ENCODE measurements around the gene SLC25A4.
A peak's percentile ranks its signal among the peaks of the same experiment; 100 is the strongest.

SLC25A4 gene

GRCh38 chr4:185137233-185137925 lies 5.7 kb upstream of the SLC25A4 start:
- H3K27ac ChIP-seq: peak overlapping the region; percentile 59

GRCh38 chr4:185138161-185138560 lies 4.9 kb upstream of the SLC25A4 start:
- Histone ChIP-seq H3K9me3 (ENCODE audit: control insufficient read depth, low read length) (no peaks in the 10 kb centered on the region), H3K27me3 (ENCODE audit: control insufficient read depth, insufficient read depth, low read length) (no peaks in the 10 kb centered on the region), H3K9ac (no peak overlapping the region), H3K79me2 (no peaks in the 10 kb centered on the region), H3K36me3 (ENCODE audit: control insufficient read depth, insufficient read depth, low read length) (no peaks in the 10 kb centered on the region), H3K4me3 (ENCODE audit: low read depth, low read length) (no peak overlapping the region), H3K27ac (no peak overlapping the region), H3K4me2 (ENCODE audit: low read length) (no peak overlapping the region), H3K4me1 (no peaks in the 10 kb centered on the region), H2AFZ (no peak overlapping the region)
- TF ChIP-seq, protein P1, sequence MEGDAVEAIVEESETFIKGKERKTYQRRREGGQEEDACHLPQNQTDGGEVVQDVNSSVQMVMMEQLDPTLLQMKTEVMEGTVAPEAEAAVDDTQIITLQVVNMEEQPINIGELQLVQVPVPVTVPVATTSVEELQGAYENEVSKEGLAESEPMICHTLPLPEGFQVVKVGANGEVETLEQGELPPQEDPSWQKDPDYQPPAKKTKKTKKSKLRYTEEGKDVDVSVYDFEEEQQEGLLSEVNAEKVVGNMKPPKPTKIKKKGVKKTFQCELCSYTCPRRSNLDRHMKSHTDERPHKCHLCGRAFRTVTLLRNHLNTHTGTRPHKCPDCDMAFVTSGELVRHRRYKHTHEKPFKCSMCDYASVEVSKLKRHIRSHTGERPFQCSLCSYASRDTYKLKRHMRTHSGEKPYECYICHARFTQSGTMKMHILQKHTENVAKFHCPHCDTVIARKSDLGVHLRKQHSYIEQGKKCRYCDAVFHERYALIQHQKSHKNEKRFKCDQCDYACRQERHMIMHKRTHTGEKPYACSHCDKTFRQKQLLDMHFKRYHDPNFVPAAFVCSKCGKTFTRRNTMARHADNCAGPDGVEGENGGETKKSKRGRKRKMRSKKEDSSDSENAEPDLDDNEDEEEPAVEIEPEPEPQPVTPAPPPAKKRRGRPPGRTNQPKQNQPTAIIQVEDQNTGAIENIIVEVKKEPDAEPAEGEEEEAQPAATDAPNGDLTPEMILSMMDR (IDR thresholded peaks at IDR 0.05): no peak

More at GRCh38 chr4:185137233-185137925, 5.7 kb upstream of the SLC25A4 start:
- no peaks in the 10 kb centered on the region for H3K36me3 ChIP-seq (ENCODE audit: control insufficient read depth, insufficient read depth, low read length)
- H2AFZ ChIP-seq: peak overlapping the region; percentile 76
- no peak overlapping the region for H3K9ac ChIP-seq
- no peaks in the 10 kb centered on the region for H3K4me1 ChIP-seq
- no peak overlapping the region for H3K4me3 ChIP-seq (ENCODE audit: low read depth, low read length)
- H3K9me3 ChIP-seq (ENCODE audit: control insufficient read depth, low read length): no peaks in the 10 kb centered on the region
- peak overlapping the region; percentile 43 for H3K4me2 ChIP-seq (ENCODE audit: low read length)
- H3K79me2 ChIP-seq: no peaks in the 10 kb centered on the region
- TF ChIP-seq, protein P1 (IDR thresholded peaks at IDR 0.05): no peak
- H3K27me3 ChIP-seq (ENCODE audit: control insufficient read depth, insufficient read depth, low read length): no peaks in the 10 kb centered on the region

DNA sequence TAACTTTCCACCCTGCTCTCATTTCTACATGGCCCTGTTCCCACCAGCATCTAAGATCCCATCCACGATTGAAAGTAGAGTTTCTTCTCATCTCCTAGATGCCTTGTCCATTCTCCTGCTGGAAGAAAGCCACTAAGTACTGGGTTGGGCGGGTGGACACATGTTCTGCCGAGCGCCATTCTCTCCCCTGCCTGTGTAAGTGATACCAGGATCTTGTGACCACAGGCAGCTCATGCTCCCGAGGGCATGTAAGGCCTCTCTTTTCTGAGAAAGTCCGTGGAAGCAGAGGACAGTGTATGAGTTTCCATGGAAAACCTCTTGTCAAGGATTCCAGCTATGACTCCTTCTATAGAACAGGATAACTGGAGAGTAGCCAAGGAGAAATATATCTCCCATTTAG lies 3.3 kb upstream of the SLC25A4 start:
- TF ChIP-seq, protein P1 (IDR thresholded peaks at IDR 0.05): no peak
- H3K36me3 ChIP-seq (ENCODE audit: control insufficient read depth, insufficient read depth, low read length): no peaks in the 10 kb centered on the region
- H3K4me1 ChIP-seq: no peaks in the 10 kb centered on the region
- no peak overlapping the region for H3K4me2 ChIP-seq (ENCODE audit: low read length)
- no peak overlapping the region for H3K4me3 ChIP-seq (ENCODE audit: low read depth, low read length)
- no peak overlapping the region for H3K9ac ChIP-seq
- no peaks in the 10 kb centered on the region for H3K79me2 ChIP-seq
- H3K27ac ChIP-seq: no peak overlapping the region
- H3K9me3 ChIP-seq (ENCODE audit: control insufficient read depth, low read length): no peaks in the 10 kb centered on the region
- no peaks in the 10 kb centered on the region for H3K27me3 ChIP-seq (ENCODE audit: control insufficient read depth, insufficient read depth, low read length)
- H2AFZ ChIP-seq: no peak overlapping the region

DNA sequence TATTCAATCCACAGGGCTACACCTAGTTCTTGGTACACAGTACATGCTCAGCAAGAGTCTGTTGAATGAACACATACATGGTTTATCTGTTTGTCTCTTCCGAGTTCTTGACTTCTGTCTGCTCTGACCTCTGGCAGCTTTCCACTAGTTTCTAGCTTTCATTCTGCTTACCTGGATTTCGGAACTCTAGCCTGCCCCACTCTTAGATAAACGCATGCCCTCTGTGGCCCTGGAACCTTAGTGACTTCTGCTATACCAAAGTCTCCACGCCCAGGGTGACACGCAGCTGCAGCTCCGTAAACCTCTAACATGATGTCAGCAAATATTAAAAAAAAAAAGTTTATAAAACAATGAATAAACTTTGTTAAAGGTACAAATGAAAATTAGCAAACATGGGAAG lies 1.3 kb upstream of the SLC25A4 start:
- Histone ChIP-seq H3K27me3 (ENCODE audit: control insufficient read depth, insufficient read depth, low read length) (no peaks in the 10 kb centered on the region), H3K9me3 (ENCODE audit: control insufficient read depth, low read length) (no peaks in the 10 kb centered on the region), H3K9ac (no peak overlapping the region), H3K4me2 (ENCODE audit: low read length) (no peak overlapping the region), H3K36me3 (ENCODE audit: control insufficient read depth, insufficient read depth, low read length) (no peaks in the 10 kb centered on the region), H3K4me3 (ENCODE audit: low read depth, low read length) (no peak overlapping the region), H3K4me1 (peaks cover 7% of the 10 kb centered on the region), H2AFZ (peak overlapping the region; percentile 25), H3K27ac (no peak overlapping the region), H3K79me2 (no peaks in the 10 kb centered on the region)
- TF ChIP-seq, protein P1 (IDR thresholded peaks at IDR 0.05): no peak

DNA sequence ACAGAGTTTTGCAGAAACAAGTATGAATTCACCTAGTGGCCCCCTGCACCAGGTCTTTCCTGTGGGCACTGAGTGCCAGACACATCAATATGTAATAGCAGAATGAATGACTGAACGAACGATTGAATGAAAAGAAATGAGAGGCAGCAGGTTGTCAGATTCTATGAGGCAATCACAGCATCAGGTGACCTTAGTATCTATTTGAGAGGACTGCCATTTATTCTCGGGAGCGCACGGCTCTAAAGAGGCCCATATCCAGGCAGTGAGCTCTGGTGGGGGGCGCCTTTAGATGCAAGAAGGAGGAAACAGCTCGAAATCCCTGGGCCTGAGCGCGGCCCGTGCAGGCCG lies 528 bp upstream of the SLC25A4 start:
- Histone ChIP-seq H3K36me3 (ENCODE audit: control insufficient read depth, insufficient read depth, low read length) (no peaks in the 10 kb centered on the region), H3K27me3 (ENCODE audit: control insufficient read depth, insufficient read depth, low read length) (no peaks in the 10 kb centered on the region), H3K4me2 (ENCODE audit: low read length) (peak overlapping the region; percentile 80), H3K79me2 (no peaks in the 10 kb centered on the region), H3K27ac (peak overlapping the region; percentile 85), H3K9ac (peak overlapping the region; percentile 69), H3K9me3 (ENCODE audit: control insufficient read depth, low read length) (no peaks in the 10 kb centered on the region), H3K4me3 (ENCODE audit: low read depth, low read length) (peak overlapping the region; percentile 58), H3K4me1 (peaks cover 7% of the 10 kb centered on the region), H2AFZ (peak overlapping the region; percentile 93)
- TF ChIP-seq, protein P1 (IDR thresholded peaks at IDR 0.05): no peak

Data from parathyroid adenoma (tissue), 2 donors.